GM21619 (cell line): ENCODE results near the gene KCNH4.

Experiments
- ATAC-seq: cut with Tn5 transposase; IDR thresholded peaks from one replicate; pipeline ENCODE4 v1.9.1; 2021; ENCODE audit not compliant: unreplicated experiment

The KCNH4 gene

GRCh38 chr17:42120161-42120769 lies 60.7 kb downstream of the KCNH4 start:
- no peak for ATAC-seq

GRCh38 chr17:42119301-42119700 lies 61.6 kb downstream of the KCNH4 start:
- ATAC-seq = no peak

- no peak for ATAC-seq
Observed at GRCh38 chr17:42118545-42118944, 62.4 kb downstream of the KCNH4 start.

- no peak for ATAC-seq
Observed at GRCh38 chr17:42118126-42118510, 62.8 kb downstream of the KCNH4 start.

GRCh38 chr17:42117397-42118125 lies 63.4 kb downstream of the KCNH4 start:
- no peak for ATAC-seq

GRCh38 chr17:42116705-42117396 lies 64.1 kb downstream of the KCNH4 start:
- no peak for ATAC-seq

GRCh38 chr17:42114118-42114517 lies 66.8 kb downstream of the KCNH4 start:
- ATAC-seq = no peak

GRCh38 chr17:42113293-42114069 lies 67.5 kb downstream of the KCNH4 start:
- no peak for ATAC-seq

GRCh38 chr17:42112552-42113176 lies 68.3 kb downstream of the KCNH4 start, which contains the start of gene DHX58:
TSS of gene DHX58 (minus strand) at chr17:42112714. CDS start at chr17:42111892, 822 bp downstream.
- peak; percentile 53 for ATAC-seq

- no peak for ATAC-seq
Observed at GRCh38 chr17:42111871-42112551, 68.9 kb downstream of the KCNH4 start.

GRCh38 chr17:42111265-42111636 lies 69.7 kb downstream of the KCNH4 start:
- ATAC-seq = no peak

- no peak for ATAC-seq
Observed at GRCh38 chr17:42110301-42111264, 70.4 kb downstream of the KCNH4 start.

GRCh38 chr17:42109086-42109485 lies 71.9 kb downstream of the KCNH4 start:
- ATAC-seq = no peak

GRCh38 chr17:42107597-42108576 lies 73.1 kb downstream of the KCNH4 start:
- ATAC-seq = peak; percentile 52

GRCh38 chr17:42107124-42107523 lies 73.8 kb downstream of the KCNH4 start:
- ATAC-seq = no peak
